Cardiac septum (tissue), 1 donor: ENCODE data around the gene ANO1. TPM values are rescaled to one million over a fixed set of nuclear protein-coding genes. Genes with fewer than 3 reads are reported as not detected.

Experiments used
- DNase-seq: peaks from one replicate; pipeline ENCODE4 v3.0.0-alpha.2; 2020; ENCODE audit warnings: low spot score
- intact Hi-C: fragments of 100-400 bp; cut with DNase I; formaldehyde crosslinking; loops from one replicate; pipeline ENCODE4 v1.14.0; 2022
- total RNA-seq: library from RNA; stranded (reverse); fragmentation: NEBNext Ultra II Directional; extraction: Animal tissue kit (Norgen Biotek cat#: 25700); gene quantifications from one replicate; pipeline ENCODE4 v1.2.1, GENCODE V29; 2021
- donor health status: DM: no; HTN: no; CAD: no.

The ANO1 gene
- total RNA-seq, 1 donor from 2014 or later, result 18.4 TPM

DNA sequence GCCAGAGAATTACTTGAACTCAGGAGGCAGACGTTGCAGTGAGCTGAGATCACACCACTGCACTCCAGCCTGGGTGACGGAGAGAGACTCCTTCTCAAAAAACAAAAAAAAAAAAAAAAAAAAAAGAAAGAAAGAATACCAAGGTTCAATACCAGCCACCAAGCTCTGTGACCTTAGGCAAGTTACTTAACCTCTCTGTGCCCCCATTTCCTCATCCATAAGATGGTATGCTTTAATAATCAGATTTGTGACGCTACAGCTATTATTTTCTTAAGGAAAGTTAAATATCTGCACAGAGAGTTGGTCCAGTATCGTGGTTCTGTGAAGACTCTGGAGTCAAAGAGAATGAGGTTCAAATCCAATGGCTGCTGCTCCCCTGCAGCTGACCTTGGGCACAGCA is 67.7 kb downstream of the ANO1 start:
- intact Hi-C loops, result no loop called here
- no peak for DNase-seq

- intact Hi-C loops, result no loop called here
- no peak for DNase-seq
These were observed 68.2 kb downstream of the ANO1 start for GRCh38 chr11:70146299-70146698.

DNA sequence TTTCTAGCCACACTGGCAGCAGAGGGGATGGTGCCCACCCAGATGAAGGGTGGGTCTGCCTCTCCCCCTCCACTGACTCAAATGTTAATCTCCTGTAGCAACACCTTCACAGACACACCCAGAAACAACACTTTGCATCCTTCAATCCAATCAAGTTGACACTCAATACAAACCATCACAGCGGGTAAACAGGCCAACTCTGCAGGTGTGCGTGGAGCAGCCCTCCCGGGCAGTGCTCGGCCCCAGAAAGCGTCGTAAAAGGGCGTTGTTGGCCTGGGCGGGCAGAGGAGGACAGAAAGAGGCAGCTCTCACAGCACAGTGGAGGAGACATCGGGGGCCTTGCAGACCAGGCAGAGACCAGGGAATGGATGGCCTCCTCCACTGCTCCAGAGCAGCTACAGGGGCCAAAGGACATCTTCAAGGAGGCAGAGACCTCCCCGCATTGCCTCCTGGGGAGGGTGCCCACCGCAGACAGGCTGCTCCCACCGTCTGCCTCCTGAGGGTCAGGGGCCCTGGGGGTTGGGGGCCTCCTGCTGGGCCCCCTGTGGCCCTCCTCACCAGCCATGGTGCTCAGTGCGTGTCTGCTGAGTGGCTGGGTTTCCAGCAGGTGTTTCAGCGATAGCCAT is 68.9 kb downstream of the ANO1 start:
- DNase-seq, result no peak
- intact Hi-C loops, result no loop called here

- DNase-seq, result no peak
- intact Hi-C loops, result no loop called here
These were observed 69.6 kb downstream of the ANO1 start for GRCh38 chr11:70147668-70148067.

DNA sequence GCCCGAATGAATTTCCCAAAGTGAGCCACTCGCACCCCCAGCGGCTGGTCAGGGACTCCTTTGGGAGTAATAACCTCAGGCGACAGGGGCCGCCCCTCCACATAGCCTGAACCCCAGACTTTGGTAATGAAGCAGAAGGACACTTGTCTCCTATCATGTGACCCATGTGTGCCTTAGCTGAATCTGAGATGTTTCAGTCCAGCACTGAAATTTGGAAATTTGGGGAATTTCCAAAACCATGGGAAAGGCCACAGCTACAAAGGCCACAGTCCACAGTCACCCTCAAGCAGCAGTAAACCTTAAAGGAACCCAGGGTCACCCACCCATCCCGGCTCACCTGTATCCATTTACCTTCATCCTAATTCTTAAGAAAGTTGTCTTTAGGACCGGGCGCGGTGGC is 73.6 kb downstream of the ANO1 start:
- DNase-seq, result no peak
- intact Hi-C loops, result no loop called here

DNA sequence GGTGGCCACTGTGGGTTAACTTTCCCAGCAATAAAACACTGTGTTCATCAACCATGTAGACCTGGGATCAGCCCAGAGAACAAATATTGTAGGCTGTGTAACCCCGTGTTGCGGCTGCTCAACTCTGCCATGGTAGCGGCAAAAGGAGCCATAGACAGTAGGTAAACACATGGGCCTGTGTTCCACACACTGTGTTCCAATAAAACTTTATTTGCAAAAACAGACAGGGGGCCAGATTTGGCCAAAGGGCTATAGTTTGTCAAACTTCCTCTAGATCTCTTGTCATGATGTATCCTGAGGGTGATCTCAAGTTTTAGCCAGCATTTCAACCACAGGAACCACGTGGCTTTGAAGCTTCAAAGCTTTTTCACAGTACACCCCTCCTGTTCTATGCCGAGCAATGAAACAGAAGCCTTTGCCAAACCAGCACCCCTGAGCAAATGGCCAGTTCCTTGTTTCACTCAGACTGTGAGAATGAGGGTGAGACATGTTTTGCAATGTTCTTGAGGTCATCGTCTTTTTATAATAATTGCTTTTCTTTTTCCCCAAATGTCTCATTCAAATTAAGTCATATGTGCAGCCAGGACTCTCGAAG is 75.1 kb downstream of the ANO1 start:
- intact Hi-C loops, result no loop called here
- DNase-seq, result no peak

DNA sequence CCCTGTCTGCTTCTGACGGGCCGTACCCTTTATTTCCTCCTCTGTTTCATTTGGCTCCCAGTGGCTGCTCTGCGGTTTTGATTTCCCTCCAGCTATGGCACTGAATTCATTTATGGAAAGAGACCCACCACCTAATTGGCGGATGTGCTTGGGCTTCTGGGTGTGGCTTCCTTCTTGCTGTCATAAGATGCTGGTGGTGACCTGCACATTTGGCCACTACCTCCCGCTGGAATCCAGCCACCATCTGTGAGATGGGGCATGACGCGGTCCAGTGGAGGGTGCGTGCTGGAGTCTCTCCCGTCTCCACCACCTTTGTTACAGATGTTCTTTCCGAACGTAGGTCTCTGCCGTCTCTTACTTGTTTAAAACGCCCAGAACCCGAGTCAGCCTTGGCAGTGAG is 77.3 kb downstream of the ANO1 start:
- no peak for DNase-seq

DNA sequence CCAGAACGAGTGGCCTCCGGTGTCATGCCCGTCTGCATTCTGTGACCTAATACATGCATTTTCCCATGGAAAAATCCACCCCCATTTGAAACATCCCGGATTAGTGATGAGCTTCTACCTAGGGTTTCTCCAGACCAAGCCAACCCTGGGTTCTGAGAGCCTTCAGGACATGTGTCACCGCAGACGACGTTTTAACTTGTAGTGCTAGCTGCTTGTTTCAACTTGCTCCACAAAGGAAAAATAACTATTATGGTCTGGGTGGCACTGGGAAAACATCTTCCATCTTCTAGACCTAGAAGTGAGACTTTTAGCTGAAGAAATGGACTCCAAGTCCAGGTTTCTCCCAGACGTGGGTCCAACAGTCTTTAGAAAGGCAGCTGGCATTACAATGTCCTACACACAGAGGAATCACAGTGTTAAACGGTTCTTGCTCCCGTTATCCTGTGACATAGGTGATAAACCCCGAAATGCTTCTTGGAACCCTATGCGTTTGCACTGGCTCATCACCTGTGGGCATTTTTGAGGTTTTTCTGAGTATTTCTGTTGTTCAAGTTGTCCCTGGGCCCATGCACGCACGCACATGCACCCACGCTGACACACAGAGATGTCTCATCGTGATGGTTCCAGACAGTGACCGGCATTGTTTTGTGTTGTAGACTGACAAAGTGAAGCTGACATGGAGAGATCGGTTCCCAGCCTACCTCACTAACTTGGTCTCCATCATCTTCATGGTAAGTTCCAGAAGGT is 78.3 kb downstream of the ANO1 start:
- intact Hi-C loops, result no loop called here

More for the DNA sequence above, 77.3 kb downstream of the ANO1 start:
- intact Hi-C loops, result no loop called here

GRCh38 chr11:70158201-70158600 is 80.1 kb downstream of the ANO1 start:
- intact Hi-C loops, result no loop called here
- no peak for DNase-seq

More for the DNA sequence above, 78.3 kb downstream of the ANO1 start:
- DNase-seq, result no peak

GRCh38 chr11:70158757-70159389 is 80.8 kb downstream of the ANO1 start:
- DNase-seq, result no peak

DNA sequence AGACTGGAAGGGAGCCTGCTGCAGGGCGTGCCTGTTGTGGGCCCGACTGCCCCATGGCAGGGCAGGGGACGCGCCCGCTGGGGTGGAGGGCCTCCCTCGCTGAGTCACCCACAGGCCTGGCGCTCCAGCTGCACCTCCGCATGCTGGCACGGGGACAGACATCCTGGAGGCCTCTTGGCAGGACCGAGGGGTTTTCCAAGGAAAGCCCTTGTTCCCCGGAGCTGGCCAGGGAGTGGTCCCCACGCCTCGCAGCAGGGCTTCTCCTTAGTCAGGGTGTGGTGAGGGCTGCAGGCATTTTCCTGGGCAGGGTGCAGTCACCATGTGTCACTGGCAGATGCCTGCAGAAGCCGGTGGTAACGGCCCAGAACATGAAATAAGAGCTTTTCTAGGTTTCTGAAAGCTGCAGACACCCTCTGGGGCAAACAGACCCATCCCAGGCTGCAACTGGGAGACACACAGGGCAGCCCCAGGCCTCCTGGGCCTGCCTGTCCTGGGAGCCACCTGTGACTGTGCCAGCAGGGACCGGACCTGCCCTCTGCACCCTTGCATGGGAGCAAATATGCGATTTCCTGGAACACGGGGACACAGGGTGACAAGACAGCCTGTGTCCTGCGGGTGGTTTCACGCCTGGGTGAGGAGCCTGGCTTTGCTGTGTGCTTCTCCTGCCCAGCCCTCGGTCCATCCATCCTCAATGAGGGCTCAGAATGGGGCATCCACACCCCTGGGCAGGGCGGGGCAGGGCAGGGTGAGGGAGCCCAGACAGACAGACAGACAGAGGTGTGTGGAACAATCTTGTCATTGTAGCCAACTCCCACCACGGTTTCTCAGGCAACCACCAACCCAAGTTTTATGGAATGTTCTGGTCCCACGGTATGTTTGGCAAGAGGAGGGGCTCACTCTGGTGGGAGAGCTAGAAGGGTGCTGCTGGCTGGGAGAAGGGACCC is 81.8 kb downstream of the ANO1 start:
- DNase-seq, result no peak
- intact Hi-C loops, result no loop called here

More at GRCh38 chr11:70158757-70159389, 80.8 kb downstream of the ANO1 start:
- intact Hi-C loops, result no loop called here

DNA sequence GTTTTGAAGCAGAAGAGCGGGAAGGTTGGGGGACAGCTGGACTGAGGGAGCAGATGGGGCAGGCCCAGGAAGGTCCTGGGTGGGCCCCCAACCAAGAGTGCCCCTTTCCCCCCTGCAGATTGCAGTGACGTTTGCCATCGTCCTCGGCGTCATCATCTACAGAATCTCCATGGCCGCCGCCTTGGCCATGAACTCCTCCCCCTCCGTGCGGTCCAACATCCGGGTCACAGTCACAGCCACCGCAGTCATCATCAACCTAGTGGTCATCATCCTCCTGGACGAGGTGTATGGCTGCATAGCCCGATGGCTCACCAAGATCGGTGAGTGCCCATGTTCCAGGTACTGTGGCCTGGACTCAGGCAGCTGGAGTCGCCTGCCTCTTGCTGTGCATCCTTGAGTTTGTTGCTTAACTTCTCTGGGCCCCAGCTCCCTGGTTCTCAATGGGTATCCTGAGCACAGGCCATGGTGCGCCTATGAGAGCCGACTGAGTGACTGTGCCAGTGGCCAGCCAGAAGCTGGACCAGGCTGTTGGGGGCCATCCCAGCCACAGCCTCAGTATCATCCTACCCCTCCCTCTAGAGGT is 83.0 kb downstream of the ANO1 start:
- intact Hi-C loops, result no loop called here
- DNase-seq, result no peak

- DNase-seq, result no peak
- intact Hi-C loops, result no loop called here
These were observed 86.6 kb downstream of the ANO1 start for GRCh38 chr11:70164705-70165104.

- intact Hi-C loops, result no loop called here
- DNase-seq, result no peak
These were observed 89.0 kb downstream of the ANO1 start for GRCh38 chr11:70167120-70167519.

- DNase-seq, result no peak
- intact Hi-C loops, result no loop called here
These were observed 89.7 kb downstream of the ANO1 start for GRCh38 chr11:70167723-70168404.

DNA sequence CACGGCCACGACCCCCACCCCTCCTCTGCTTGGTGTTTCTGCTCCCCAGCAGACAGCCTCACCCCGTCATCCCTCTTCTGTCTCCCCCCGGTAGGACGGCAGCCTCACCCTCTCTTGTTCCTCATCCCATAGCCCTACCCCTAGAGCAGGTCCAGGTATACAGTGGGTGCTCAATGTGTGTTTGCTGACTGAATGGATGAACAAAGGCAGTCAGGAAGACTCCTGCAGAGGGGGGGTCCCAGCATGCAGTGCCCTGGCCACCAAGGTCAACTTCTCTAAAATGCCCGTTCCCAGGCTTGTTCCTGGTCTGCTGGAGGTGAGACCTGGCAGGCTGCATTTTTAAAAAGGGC is 90.3 kb downstream of the ANO1 start:
- intact Hi-C loops, result no loop called here
- DNase-seq, result no peak

- no peak for DNase-seq
- intact Hi-C loops, result no loop called here
These were observed 91.0 kb downstream of the ANO1 start for GRCh38 chr11:70169127-70169526.

DNA sequence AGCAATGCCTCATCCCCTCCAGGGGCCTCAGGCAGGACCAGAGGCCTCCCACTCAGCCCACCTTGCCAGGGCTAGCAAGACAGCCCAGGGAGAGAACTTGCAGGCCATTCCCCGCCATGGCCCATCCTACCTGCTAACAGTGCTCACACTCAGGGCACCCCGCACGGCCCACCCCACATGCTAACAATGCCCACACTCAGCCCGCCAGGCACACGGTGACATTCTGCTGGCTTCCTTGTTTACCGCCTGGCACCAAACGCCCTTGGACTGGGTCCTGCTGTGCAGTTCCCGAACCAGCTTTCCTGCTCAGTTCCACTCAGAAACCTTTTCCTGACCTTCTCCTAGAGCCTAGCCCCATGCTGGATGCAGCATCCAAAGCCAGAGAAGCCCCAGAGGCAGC is 91.5 kb downstream of the ANO1 start:
- intact Hi-C loops, result no loop called here
- no peak for DNase-seq
